KMS-11 (cell line): ENCODE results near the gene BPI.

Experiments used
- H2AFZ ChIP-seq: fragments of 200-600 bp; sonication (generic); 2 replicates; pipeline ENCODE4 v1.6.1; 2016; ENCODE audit warnings: antibody characterized with exemption, mixed run types, low read depth
- H3K27ac ChIP-seq: fragments of 200-600 bp; sonication (generic); 2 replicates; pipeline ENCODE4 v1.6.1; 2016; ENCODE audit warnings: mild to moderate bottlenecking, mixed run types
- H3K27me3 ChIP-seq: fragments of 200-600 bp; sonication (generic); 2 replicates; pipeline ENCODE4 v1.6.1; 2017; ENCODE audit warnings: mild to moderate bottlenecking, low read depth, mixed run types, moderate library complexity; ENCODE audit not compliant: insufficient read depth
- H3K36me3 ChIP-seq: fragments of 200-600 bp; sonication (generic); 2 replicates; pipeline ENCODE4 v1.6.1; 2017; ENCODE audit warnings: mild to moderate bottlenecking, mixed run types; ENCODE audit not compliant: insufficient read depth
- H3K4me1 ChIP-seq: fragments of 200-600 bp; sonication (generic); 2 replicates; pipeline ENCODE4 v1.6.1; 2016; ENCODE audit warnings: mild to moderate bottlenecking, low read depth, mixed run types; ENCODE audit not compliant: poor library complexity, severe bottlenecking
- H3K4me2 ChIP-seq: fragments of 200-600 bp; sonication (generic); 2 replicates; pipeline ENCODE4 v1.7.0; 2016; ENCODE audit warnings: mild to moderate bottlenecking, mixed run types
- H3K4me3 ChIP-seq: fragments of 200-600 bp; sonication (generic); IDR thresholded peaks from 2 replicates; pipeline ENCODE4 v1.6.1; 2017; ENCODE audit warnings: low read depth, low read length, mixed read lengths; ENCODE audit not compliant: insufficient read depth
- H3K79me2 ChIP-seq: fragments of 200-600 bp; sonication (generic); 2 replicates; pipeline ENCODE4 v1.6.1; 2016; ENCODE audit warnings: low read depth, mixed run types; ENCODE audit not compliant: insufficient read depth
- H3K9ac ChIP-seq: fragments of 200-600 bp; sonication (generic); 2 replicates; pipeline ENCODE4 v1.6.1; 2016; ENCODE audit warnings: mild to moderate bottlenecking, mixed run types
- H4K20me1 ChIP-seq: fragments of 200-600 bp; sonication (generic); 2 replicates; pipeline ENCODE4 v1.6.1; 2016; ENCODE audit warnings: mild to moderate bottlenecking, mixed run types; ENCODE audit not compliant: insufficient read depth
- CTCF ChIP-seq: fragments of 200-600 bp; sonication (generic); conservative IDR thresholded peaks from 2 replicates; pipeline ENCODE4 v1.6.1; 2017; ENCODE audit warnings: low read depth, mild to moderate bottlenecking, antibody characterized with exemption, low read length, moderate library complexity, mixed read lengths

BPI gene

GRCh38 chr20:38297916-38298674, 5.9 kb upstream of the BPI start:
- H2AFZ ChIP-seq = no peak overlapping the region
- H3K4me2 ChIP-seq = no peak overlapping the region
- no peaks in the 10 kb centered on the region for H3K79me2 ChIP-seq
- no peak overlapping the region for H3K4me3 ChIP-seq
- no peaks in the 10 kb centered on the region for H3K27me3 ChIP-seq
- TF ChIP-seq CTCF = no peak
- no peak overlapping the region for H3K27ac ChIP-seq
- H4K20me1 ChIP-seq = no peaks in the 10 kb centered on the region
- no peaks in the 10 kb centered on the region for H3K4me1 ChIP-seq
- no peak overlapping the region for H3K9ac ChIP-seq
- no peaks in the 10 kb centered on the region for H3K36me3 ChIP-seq

- Histone ChIP-seq H4K20me1 (no peaks in the 10 kb centered on the region), H3K27ac (no peak overlapping the region), H3K79me2 (no peaks in the 10 kb centered on the region), H3K9ac (no peak overlapping the region), H3K36me3 (no peaks in the 10 kb centered on the region), H3K4me2 (no peak overlapping the region), H2AFZ (no peak overlapping the region), H3K4me1 (no peaks in the 10 kb centered on the region), H3K27me3 (no peaks in the 10 kb centered on the region), H3K4me3 (no peak overlapping the region)
- no peak for TF ChIP-seq CTCF
These were observed 5.1 kb upstream of the BPI start for GRCh38 chr20:38298768-38299288.

DNA sequence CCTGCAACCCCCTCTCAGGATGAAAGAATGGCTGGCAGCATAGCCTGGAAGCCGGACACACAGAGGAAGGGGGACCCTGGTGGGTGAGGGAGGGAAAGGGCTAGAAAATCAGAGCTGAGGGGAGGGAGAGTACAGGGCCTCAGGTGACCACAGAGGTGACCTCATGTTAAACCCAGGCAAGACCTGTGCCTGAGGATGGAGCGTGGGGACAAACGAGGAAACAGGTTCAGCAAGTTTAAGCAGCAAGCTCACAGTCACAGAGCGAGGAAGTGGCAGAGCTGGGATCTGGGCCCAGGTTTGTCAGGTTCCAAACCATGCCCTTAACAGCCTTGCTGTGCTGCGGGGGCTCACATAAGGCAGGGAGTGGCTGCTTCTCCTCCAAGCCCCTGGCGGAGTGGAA, 4.0 kb upstream of the BPI start:
- no peak overlapping the region for H3K4me2 ChIP-seq
- no peak for TF ChIP-seq CTCF
- no peak overlapping the region for H3K9ac ChIP-seq
- H3K79me2 ChIP-seq = no peaks in the 10 kb centered on the region
- H3K4me1 ChIP-seq = no peaks in the 10 kb centered on the region
- no peaks in the 10 kb centered on the region for H3K36me3 ChIP-seq
- no peaks in the 10 kb centered on the region for H4K20me1 ChIP-seq
- no peak overlapping the region for H3K4me3 ChIP-seq
- H2AFZ ChIP-seq = no peak overlapping the region
- H3K27ac ChIP-seq = no peak overlapping the region
- no peaks in the 10 kb centered on the region for H3K27me3 ChIP-seq

- no peaks in the 10 kb centered on the region for H3K27me3 ChIP-seq
- H3K4me1 ChIP-seq = no peaks in the 10 kb centered on the region
- H2AFZ ChIP-seq = no peak overlapping the region
- H3K79me2 ChIP-seq = no peaks in the 10 kb centered on the region
- no peaks in the 10 kb centered on the region for H4K20me1 ChIP-seq
- TF ChIP-seq CTCF = no peak
- no peak overlapping the region for H3K27ac ChIP-seq
- no peak overlapping the region for H3K4me2 ChIP-seq
- H3K9ac ChIP-seq = no peak overlapping the region
- H3K4me3 ChIP-seq = no peak overlapping the region
- no peaks in the 10 kb centered on the region for H3K36me3 ChIP-seq
These were observed 3.5 kb upstream of the BPI start for GRCh38 chr20:38300438-38300837.
